HAP-1 (cell line): Measurements from ENCODE around the gene COL17A1.

Experiments used
- DNase-seq, 2 experiments: peaks; one replicate each; pipeline ENCODE4 v3.0.0-alpha.2; 2016 to 2020; ENCODE audit warnings: low spot score in 2 of 2
- H3K27me3 ChIP-seq: fragments of 250-450 bp; sonication (Bioruptor Pico); 2 replicates; pipeline ENCODE4 v1.5.1; 2020; ENCODE audit warnings: low read depth, mild to moderate bottlenecking, moderate library complexity
- H3K36me3 ChIP-seq: fragments of 250-450 bp; sonication (Bioruptor Pico); replicated peaks from 2 replicates; pipeline ENCODE4 v1.5.1; 2020; ENCODE audit warnings: mild to moderate bottlenecking
- H3K4me1 ChIP-seq: fragments of 250-450 bp; sonication (Bioruptor Pico); 2 replicates; pipeline ENCODE4 v1.5.1; 2020; ENCODE audit warnings: mild to moderate bottlenecking
- H3K4me3 ChIP-seq: fragments of 250-450 bp; sonication (Bioruptor Pico); 2 replicates; pipeline ENCODE4 v1.5.1; 2020; ENCODE audit warnings: mild to moderate bottlenecking, moderate library complexity
- H3K9me3 ChIP-seq: fragments of 250-450 bp; sonication (Bioruptor Pico); 2 replicates; pipeline ENCODE4 v1.5.1; 2020; ENCODE audit warnings: mild to moderate bottlenecking, moderate library complexity
- in situ Hi-C: fragments of 300-500 bp; cut with MboI; formaldehyde crosslinking; loops from 3 replicates; pipeline ENCODE4 v1.14.3; 2020; ENCODE audit warnings: low sequenced_read_pairs, inconsistent platforms, mixed read lengths

Gene COL17A1

GRCh38 chr10:104109908-104110662 lies 24.4 kb upstream of the COL17A1 start:
- Histone ChIP-seq H3K9me3 (no peaks in the 10 kb centered on the region), H3K4me1 (no peaks in the 10 kb centered on the region), H3K36me3 (no peaks in the 10 kb centered on the region), H3K4me3 (no peak overlapping the region), H3K27me3 (peaks cover 3% of the 10 kb centered on the region; the same call in 1 of the 2 replicates)
- no peak for DNase-seq
- in situ Hi-C loops: no loop called here

- no peak for DNase-seq
- no peaks in the 10 kb centered on the region for H3K36me3 ChIP-seq
- in situ Hi-C loops: no loop called here
- H3K4me3 ChIP-seq: no peak overlapping the region
- H3K27me3 ChIP-seq: peaks cover 4% of the 10 kb centered on the region; the same call in 1 of the 2 replicates
- H3K9me3 ChIP-seq: no peaks in the 10 kb centered on the region
- H3K4me1 ChIP-seq: no peaks in the 10 kb centered on the region
Observed at GRCh38 chr10:104104926-104105325, 19.2 kb upstream of the COL17A1 start.

GRCh38 chr10:104104418-104104817 lies 18.7 kb upstream of the COL17A1 start:
- Histone ChIP-seq H3K4me3 (no peak overlapping the region), H3K9me3 (no peaks in the 10 kb centered on the region), H3K27me3 (peaks cover 4% of the 10 kb centered on the region; the same call in 1 of the 2 replicates), H3K36me3 (no peaks in the 10 kb centered on the region), H3K4me1 (no peaks in the 10 kb centered on the region)
- DNase-seq: no peak
- in situ Hi-C loops: no loop called here

GRCh38 chr10:104103956-104104355 lies 18.3 kb upstream of the COL17A1 start:
- Histone ChIP-seq H3K9me3 (no peaks in the 10 kb centered on the region), H3K4me1 (no peaks in the 10 kb centered on the region), H3K27me3 (peaks cover 4% of the 10 kb centered on the region; the same call in 1 of the 2 replicates), H3K36me3 (no peaks in the 10 kb centered on the region), H3K4me3 (no peak overlapping the region)
- no peak for DNase-seq
- in situ Hi-C loops: no loop called here

- Histone ChIP-seq H3K36me3 (no peaks in the 10 kb centered on the region), H3K9me3 (0 out of 2 replicates have a peak, but pooled peaks cover 3% of the 10 kb centered on the region), H3K4me3 (no peak overlapping the region), H3K27me3 (peaks cover 4% of the 10 kb centered on the region; the same call in 1 of the 2 replicates), H3K4me1 (no peaks in the 10 kb centered on the region)
- no peak for DNase-seq
- in situ Hi-C loops: no loop called here
Observed at GRCh38 chr10:104101902-104102301, 16.2 kb upstream of the COL17A1 start.

- no peak for DNase-seq
- Histone ChIP-seq H3K4me3 (no peak overlapping the region), H3K27me3 (peaks cover 4% of the 10 kb centered on the region; the same call in 1 of the 2 replicates), H3K9me3 (0 out of 2 replicates have a peak, but pooled peaks cover 3% of the 10 kb centered on the region), H3K4me1 (no peaks in the 10 kb centered on the region), H3K36me3 (no peaks in the 10 kb centered on the region)
- in situ Hi-C loops: no loop called here
Observed at GRCh38 chr10:104100795-104101194, 15.1 kb upstream of the COL17A1 start.

GRCh38 chr10:104099941-104100340 lies 14.3 kb upstream of the COL17A1 start:
- DNase-seq: no peak
- Histone ChIP-seq H3K36me3 (no peaks in the 10 kb centered on the region), H3K27me3 (peaks cover 4% of the 10 kb centered on the region; the same call in 1 of the 2 replicates), H3K9me3 (0 out of 2 replicates have a peak, but pooled peaks cover 3% of the 10 kb centered on the region), H3K4me3 (no peak overlapping the region), H3K4me1 (no peaks in the 10 kb centered on the region)
- in situ Hi-C loops: no loop called here

GRCh38 chr10:104099269-104099668 lies 13.6 kb upstream of the COL17A1 start:
- Histone ChIP-seq H3K9me3 (0 out of 2 replicates have a peak, but pooled peaks cover 3% of the 10 kb centered on the region), H3K4me1 (no peaks in the 10 kb centered on the region), H3K4me3 (no peak overlapping the region), H3K36me3 (no peaks in the 10 kb centered on the region), H3K27me3 (peaks cover under 1% of the 10 kb centered on the region; the same call in 1 of the 2 replicates)
- in situ Hi-C loops: no loop called here
- DNase-seq: no peak

GRCh38 chr10:104098358-104098925 lies 12.8 kb upstream of the COL17A1 start:
- Histone ChIP-seq H3K36me3 (no peaks in the 10 kb centered on the region), H3K4me1 (no peaks in the 10 kb centered on the region), H3K9me3 (peaks cover 6% of the 10 kb centered on the region), H3K27me3 (no peaks in the 10 kb centered on the region; the same call in 1 of the 2 replicates), H3K4me3 (no peak overlapping the region)
- in situ Hi-C loops: no loop called here
- no peak for DNase-seq

- Histone ChIP-seq H3K4me3 (no peak overlapping the region), H3K9me3 (peaks cover 6% of the 10 kb centered on the region), H3K4me1 (no peaks in the 10 kb centered on the region), H3K27me3 (no peaks in the 10 kb centered on the region; the same call in 1 of the 2 replicates), H3K36me3 (no peaks in the 10 kb centered on the region)
- DNase-seq: no peak
- in situ Hi-C loops: no loop called here
Observed at GRCh38 chr10:104096692-104097091, 11.0 kb upstream of the COL17A1 start.

GRCh38 chr10:104092749-104093148 lies 7.1 kb upstream of the COL17A1 start:
- peaks cover 6% of the 10 kb centered on the region for H3K9me3 ChIP-seq
- H3K4me1 ChIP-seq: peaks cover 10% of the 10 kb centered on the region
- H3K27me3 ChIP-seq: no peaks in the 10 kb centered on the region
- H3K4me3 ChIP-seq: no peak overlapping the region
- no peaks in the 10 kb centered on the region for H3K36me3 ChIP-seq
- in situ Hi-C loops: no loop called here
- no peak for DNase-seq

- in situ Hi-C loops: no loop called here
- peaks cover 16% of the 10 kb centered on the region for H3K4me1 ChIP-seq
- no peaks in the 10 kb centered on the region for H3K36me3 ChIP-seq
- peak; percentile 28 to 64 for DNase-seq
- peaks cover 2% of the 10 kb centered on the region for H3K9me3 ChIP-seq
- H3K27me3 ChIP-seq: no peaks in the 10 kb centered on the region
- no peak overlapping the region for H3K4me3 ChIP-seq
Observed at GRCh38 chr10:104090611-104091010, 4.9 kb upstream of the COL17A1 start.

- no peaks in the 10 kb centered on the region for H3K36me3 ChIP-seq
- no peak overlapping the region for H3K4me3 ChIP-seq
- in situ Hi-C loops: no loop called here
- no peaks in the 10 kb centered on the region for H3K27me3 ChIP-seq
- no peak for DNase-seq
- peaks cover 22% of the 10 kb centered on the region for H3K4me1 ChIP-seq
- peaks cover 2% of the 10 kb centered on the region for H3K9me3 ChIP-seq
Observed at GRCh38 chr10:104089621-104090020, 3.9 kb upstream of the COL17A1 start.

GRCh38 chr10:104088239-104088638 lies 2.6 kb upstream of the COL17A1 start:
- no peak for DNase-seq
- in situ Hi-C loops: no loop called here
- no peaks in the 10 kb centered on the region for H3K36me3 ChIP-seq
- no peak overlapping the region for H3K4me3 ChIP-seq
- no peaks in the 10 kb centered on the region for H3K27me3 ChIP-seq
- peaks cover 22% of the 10 kb centered on the region for H3K4me1 ChIP-seq
- no peaks in the 10 kb centered on the region for H3K9me3 ChIP-seq
